Ramos (cell line): ENCODE results near the gene HMGXB3.

Experiments
- in situ Hi-C: fragments of 300-500 bp; cut with MboI; formaldehyde crosslinking; loops from one replicate; pipeline ENCODE4 v1.14.3; 2022; ENCODE audit warnings: low sequenced_read_pairs; ENCODE audit not compliant: unreplicated experiment

Gene HMGXB3, protein sequence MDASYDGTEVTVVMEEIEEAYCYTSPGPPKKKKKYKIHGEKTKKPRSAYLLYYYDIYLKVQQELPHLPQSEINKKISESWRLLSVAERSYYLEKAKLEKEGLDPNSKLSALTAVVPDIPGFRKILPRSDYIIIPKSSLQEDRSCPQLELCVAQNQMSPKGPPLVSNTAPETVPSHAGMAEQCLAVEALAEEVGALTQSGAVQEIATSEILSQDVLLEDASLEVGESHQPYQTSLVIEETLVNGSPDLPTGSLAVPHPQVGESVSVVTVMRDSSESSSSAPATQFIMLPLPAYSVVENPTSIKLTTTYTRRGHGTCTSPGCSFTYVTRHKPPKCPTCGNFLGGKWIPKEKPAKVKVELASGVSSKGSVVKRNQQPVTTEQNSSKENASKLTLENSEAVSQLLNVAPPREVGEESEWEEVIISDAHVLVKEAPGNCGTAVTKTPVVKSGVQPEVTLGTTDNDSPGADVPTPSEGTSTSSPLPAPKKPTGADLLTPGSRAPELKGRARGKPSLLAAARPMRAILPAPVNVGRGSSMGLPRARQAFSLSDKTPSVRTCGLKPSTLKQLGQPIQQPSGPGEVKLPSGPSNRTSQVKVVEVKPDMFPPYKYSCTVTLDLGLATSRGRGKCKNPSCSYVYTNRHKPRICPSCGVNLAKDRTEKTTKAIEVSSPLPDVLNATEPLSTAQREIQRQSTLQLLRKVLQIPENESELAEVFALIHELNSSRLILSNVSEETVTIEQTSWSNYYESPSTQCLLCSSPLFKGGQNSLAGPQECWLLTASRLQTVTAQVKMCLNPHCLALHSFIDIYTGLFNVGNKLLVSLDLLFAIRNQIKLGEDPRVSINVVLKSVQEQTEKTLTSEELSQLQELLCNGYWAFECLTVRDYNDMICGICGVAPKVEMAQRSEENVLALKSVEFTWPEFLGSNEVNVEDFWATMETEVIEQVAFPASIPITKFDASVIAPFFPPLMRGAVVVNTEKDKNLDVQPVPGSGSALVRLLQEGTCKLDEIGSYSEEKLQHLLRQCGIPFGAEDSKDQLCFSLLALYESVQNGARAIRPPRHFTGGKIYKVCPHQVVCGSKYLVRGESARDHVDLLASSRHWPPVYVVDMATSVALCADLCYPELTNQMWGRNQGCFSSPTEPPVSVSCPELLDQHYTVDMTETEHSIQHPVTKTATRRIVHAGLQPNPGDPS (N-terminal part only)

GRCh38 chr5:150000256-150000989, at the start of gene HMGXB3, which contains the start of gene TIGD6:
TSS of gene HMGXB3 (plus strand) at chr5:150000739. CDS start at chr5:150004853, 4,114 bp downstream.
TSS of gene TIGD6 (minus strand) at chr5:150000654. CDS start at chr5:149996348, 4,306 bp downstream.
- in situ Hi-C loops = no loop called here

DNA sequence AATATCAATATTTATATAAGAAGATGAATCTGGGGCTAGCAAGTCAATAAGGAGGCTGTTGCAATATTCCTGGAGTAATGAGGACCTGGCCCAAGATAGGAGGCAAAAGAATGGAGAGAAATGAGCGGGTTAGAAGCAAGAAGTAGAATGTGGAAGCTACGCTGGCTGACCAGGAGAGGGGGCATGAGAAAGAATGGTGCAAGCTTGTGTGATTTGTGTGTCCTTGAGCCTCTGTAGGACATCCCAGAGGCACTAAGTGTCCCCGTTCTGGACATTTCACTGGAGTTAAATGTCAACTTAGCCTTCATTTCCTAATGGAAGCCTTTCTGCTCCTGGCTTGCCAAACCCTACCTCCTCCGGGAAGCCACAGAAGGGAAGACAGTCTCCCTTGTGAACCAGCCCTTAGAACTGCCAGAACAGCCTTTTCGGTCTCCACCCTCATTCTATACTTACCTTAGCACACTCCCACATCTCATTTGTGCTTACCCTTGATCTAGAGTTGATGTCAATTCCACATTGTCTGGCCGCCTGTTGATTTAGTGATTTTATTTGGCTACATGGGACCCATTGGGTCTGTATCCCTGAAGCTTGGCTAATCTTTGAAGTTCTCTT, 49.3 kb upstream of the HMGXB3 start:
- in situ Hi-C loops = no loop called here

GRCh38 chr5:149953436-149954121, 47.0 kb upstream of the HMGXB3 start:
- in situ Hi-C loops = no loop called here

DNA sequence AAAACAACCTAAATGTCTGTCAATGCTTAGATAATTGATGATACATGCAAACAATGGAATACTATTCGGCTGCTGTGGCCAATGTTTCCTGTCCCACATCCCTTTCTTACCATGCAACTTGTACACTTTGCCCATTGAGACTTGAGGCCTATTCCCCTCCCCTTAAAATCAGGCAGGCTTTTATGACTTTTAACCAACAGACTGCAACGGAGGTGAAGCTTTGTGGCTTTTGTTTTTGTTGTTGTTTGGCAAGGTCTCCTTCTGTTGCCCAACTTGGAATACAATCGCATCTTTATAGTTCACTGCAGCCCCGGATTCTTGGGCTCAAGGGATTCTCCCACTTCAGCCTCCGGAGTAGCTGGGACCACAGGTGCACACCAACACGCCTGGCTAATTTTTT, 45.7 kb upstream of the HMGXB3 start:
- in situ Hi-C loops = no loop called here

DNA sequence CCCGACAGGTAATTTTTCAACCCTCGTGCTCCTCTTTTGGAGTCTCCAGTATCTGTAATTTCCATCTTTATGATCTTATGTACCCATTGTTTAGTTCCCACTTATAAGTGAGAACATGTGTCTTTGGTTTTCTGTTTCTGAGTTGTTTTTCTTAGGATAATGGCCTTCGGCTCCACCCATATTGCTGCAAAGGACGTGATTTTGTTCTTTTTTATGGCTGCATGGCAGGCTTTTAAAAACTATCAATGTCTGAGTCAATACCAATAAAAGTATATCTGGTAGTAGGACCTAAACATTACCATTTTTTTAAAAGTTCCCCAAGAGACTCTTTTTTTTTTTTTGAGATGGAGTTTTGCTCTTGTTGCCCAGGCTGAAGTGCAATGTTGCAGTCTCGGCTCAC, 43.9 kb upstream of the HMGXB3 start:
- in situ Hi-C loops = no loop called here

DNA sequence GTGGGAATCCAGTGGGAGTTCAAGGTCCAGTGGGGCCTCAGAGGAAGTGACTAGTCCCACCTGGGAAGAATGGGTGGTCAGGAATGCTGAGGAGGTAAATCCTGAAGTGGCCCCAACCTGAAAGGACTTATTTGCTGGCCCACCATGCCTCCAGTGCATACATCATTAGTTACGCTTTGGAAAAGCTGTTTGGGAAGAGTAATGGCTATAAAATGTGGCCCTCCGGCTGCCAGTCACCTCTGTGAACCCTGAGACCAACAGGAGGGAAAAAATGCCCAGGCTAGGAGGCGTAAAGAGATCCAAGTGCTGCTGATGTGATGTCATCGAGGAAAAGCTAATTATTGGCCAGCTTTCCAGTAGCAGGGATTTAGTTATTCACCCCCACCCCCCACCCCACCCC, 42.7 kb upstream of the HMGXB3 start:
- in situ Hi-C loops = no loop called here

GRCh38 chr5:149959406-149960236, 40.9 kb upstream of the HMGXB3 start:
- in situ Hi-C loops = no loop called here

GRCh38 chr5:149960272-149961185, 40.0 kb upstream of the HMGXB3 start, which contains the start of gene SLC26A2:
TSS of gene SLC26A2 (plus strand) at chr5:149960758. CDS start at chr5:149977653, 16,895 bp downstream.
- in situ Hi-C loops = no loop called here

DNA sequence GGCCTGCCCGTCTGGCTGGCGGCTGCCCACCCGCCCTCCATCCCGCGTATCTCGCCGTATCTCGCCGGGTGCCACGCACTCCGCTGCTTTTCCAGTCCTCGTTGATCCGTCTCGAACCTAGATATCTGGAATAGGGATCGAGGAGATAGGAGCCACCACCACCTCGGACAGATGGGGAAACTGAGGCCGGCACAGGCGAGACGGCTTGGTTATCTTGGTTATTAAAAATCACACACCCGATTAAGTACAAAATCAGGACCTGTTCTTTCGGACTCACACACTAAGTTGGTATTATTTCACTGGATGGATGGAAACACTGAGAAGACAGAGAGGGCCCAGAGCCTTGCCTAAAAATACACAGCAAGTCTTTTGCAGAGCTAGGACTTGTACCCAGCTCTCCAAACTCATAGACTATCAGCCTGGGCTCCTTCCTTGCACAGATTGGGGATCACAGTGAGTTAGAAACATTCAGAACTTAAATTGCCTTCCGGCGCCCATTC, 39.3 kb upstream of the HMGXB3 start:
- in situ Hi-C loops = no loop called here

GRCh38 chr5:149961957-149962409, 38.6 kb upstream of the HMGXB3 start:
- in situ Hi-C loops = no loop called here

GRCh38 chr5:149962601-149963300, 37.8 kb upstream of the HMGXB3 start:
- in situ Hi-C loops = no loop called here

DNA sequence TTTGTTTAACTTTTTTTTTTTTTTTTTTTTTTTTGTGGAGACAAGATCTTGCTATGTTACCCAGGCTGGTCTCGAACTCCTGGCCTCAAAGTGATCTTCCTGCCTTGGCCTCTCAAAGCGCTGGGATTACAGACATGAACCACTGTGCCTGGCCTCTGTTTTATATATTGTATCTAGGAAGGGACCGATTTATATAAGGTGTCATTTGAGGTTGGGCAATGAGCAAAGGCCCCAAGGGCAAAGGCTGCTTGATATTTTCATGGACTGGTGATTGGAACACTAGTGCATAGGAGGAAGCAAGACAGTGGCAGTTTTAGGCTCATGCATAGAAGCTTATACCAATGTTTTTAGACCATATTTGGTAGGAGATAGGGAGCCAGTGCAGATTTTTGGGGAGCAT, 36.8 kb upstream of the HMGXB3 start:
- in situ Hi-C loops = no loop called here

- in situ Hi-C loops = no loop called here
Observed at GRCh38 chr5:149966946-149967345, 33.6 kb upstream of the HMGXB3 start.

DNA sequence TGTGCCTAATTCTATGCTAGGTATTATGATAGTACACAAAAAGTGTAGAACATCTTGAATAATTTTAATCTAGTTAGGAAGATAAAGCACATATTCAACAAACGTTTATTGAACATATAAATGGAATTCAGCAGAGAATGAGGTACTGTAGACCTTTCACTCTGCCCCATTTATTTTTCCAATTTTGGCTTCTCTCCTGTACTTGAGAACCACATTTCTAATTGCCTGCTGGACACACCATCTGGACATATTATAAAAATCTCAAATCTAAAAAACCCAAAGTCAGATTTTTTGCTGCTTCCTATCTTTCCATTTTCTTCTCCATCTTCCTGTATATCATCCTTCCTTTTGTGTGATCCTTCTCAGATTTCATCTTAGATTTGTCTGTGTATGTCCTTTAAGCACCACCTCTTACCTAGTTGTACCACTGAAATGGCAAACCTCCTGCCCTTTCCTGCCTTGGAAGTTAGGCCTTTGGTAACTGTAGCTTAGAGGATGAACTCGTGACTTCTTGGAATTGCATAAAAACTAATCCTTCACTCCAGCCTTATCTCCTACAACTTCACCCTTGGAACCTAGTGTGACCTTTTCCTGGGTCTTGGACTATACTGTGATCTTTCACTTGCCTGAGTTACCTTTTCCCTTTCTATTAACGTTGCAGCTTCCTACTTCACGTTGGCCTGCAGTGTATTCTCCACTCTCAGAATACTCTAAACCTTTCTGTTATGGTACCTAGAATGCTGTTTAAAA, 31.2 kb upstream of the HMGXB3 start:
- in situ Hi-C loops = no loop called here

DNA sequence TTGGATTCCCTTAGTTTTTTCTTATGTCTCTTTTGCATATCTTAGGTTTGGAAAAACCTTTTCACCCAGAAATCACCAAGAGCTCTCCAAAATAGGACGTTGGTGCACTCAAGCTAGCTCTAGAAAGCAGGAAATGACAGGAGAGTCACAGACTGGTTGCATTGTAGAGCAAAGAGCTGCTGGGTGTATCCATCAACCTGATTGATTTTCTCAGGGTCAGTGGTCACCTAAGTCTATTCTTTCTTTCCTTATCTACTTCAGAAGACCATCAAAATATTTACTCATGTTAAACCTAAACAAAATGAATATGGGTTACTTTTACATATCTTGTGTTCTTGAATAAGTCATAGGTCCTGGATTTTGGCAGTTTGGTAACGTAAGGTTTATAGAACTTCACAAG, 25.1 kb upstream of the HMGXB3 start:
- in situ Hi-C loops = no loop called here
